LNCAP (cell line): Measurements from ENCODE around the gene CASKIN1.

Experiments
- TF ChIP-seq, protein P1 (sequence below): fragments of 450-650 bp; IDR thresholded peaks from 2 replicates; pipeline ENCODE4 v1.5.1; 2017; ENCODE audit warnings: mild to moderate bottlenecking

The CASKIN1 gene

GRCh38 chr16:2190659-2191445 is 5.6 kb downstream of the CASKIN1 start:
- TF ChIP-seq, protein P1, sequence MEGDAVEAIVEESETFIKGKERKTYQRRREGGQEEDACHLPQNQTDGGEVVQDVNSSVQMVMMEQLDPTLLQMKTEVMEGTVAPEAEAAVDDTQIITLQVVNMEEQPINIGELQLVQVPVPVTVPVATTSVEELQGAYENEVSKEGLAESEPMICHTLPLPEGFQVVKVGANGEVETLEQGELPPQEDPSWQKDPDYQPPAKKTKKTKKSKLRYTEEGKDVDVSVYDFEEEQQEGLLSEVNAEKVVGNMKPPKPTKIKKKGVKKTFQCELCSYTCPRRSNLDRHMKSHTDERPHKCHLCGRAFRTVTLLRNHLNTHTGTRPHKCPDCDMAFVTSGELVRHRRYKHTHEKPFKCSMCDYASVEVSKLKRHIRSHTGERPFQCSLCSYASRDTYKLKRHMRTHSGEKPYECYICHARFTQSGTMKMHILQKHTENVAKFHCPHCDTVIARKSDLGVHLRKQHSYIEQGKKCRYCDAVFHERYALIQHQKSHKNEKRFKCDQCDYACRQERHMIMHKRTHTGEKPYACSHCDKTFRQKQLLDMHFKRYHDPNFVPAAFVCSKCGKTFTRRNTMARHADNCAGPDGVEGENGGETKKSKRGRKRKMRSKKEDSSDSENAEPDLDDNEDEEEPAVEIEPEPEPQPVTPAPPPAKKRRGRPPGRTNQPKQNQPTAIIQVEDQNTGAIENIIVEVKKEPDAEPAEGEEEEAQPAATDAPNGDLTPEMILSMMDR, result no peak

GRCh38 chr16:2190002-2190658 is 6.3 kb downstream of the CASKIN1 start:
- TF ChIP-seq, protein P1, result no peak

- TF ChIP-seq, protein P1, result no peak
Measured at GRCh38 chr16:2189252-2189893, 7.0 kb downstream of the CASKIN1 start.

DNA sequence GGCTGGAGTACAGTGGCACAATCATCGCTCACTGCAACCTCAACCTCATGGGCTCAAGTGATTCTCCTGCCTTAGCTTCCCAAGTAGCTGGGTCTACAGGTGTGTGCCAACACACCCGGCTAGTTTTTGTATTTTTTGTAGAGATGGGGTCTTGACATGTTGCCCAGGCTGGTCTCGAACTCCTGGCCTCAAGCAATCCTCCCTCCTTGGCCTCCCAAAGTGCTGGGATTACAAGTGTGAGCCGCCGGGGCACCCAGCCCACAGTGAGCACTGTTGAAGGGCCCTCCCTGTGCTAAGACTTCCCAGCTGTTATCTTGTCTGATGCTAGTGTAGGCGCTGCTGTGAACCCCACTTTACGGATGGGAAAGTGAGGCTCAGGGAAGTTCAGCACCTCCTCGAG is 8.0 kb downstream of the CASKIN1 start:
- TF ChIP-seq, protein P1, result no peak

GRCh38 chr16:2187212-2187611 is 9.2 kb downstream of the CASKIN1 start:
- TF ChIP-seq, protein P1, result no peak

DNA sequence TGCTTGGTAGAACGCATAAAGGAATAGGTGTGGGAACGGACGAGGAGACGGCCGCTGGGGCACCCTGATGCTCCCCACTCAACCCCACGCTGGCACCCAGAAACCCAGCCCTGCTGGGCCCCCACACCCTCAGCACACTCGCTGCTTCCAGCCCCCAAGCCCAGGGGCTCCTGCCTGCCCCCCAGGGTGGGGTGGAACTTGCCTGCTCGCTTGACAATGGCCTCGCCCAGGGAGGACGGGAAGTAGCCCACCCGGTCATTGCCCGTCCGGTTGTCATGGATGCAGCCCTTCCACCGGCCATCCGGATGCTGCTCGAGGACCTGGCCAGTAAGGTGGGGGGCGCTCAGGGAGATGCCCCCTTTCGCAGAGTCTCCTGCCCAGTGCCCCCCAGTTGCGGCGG is 9.9 kb downstream of the CASKIN1 start:
- TF ChIP-seq, protein P1, result no peak

GRCh38 chr16:2186064-2186463 is 10.3 kb downstream of the CASKIN1 start:
- TF ChIP-seq, protein P1, result no peak
